Fibroblast of lung (primary cell): ENCODE measurements around the gene IRF5. TPM values are rescaled to one million over a fixed set of nuclear protein-coding genes. Genes with fewer than 3 reads are reported as not detected.

Source experiments
- DNase-seq, 2 donors: peaks; one replicate each; pipeline versions ENCODE4 v3.0.0 to v3.0.0-alpha.2; 2010; ENCODE audit warnings: low read depth in 2 of 2
- H2AFZ ChIP-seq: 2 replicates; pipeline ENCODE4 v1.5.1; 2012; ENCODE audit warnings: low read length, control low read depth, inconsistent platforms
- H3K27ac ChIP-seq: 2 replicates; pipeline ENCODE4 v1.5.1; 2011; ENCODE audit warnings: low read length, control low read depth; ENCODE audit not compliant: insufficient read depth
- H3K27me3 ChIP-seq: 2 replicates; pipeline ENCODE4 v1.5.1; 2011; ENCODE audit warnings: mild to moderate bottlenecking, low read length; ENCODE audit not compliant: control insufficient read depth, insufficient read depth
- H3K36me3 ChIP-seq: 2 replicates; pipeline ENCODE4 v1.5.1; 2011; ENCODE audit warnings: low read length; ENCODE audit not compliant: control insufficient read depth, insufficient read depth
- H3K4me1 ChIP-seq: 2 replicates; pipeline ENCODE4 v1.5.1; 2011; ENCODE audit warnings: low read length; ENCODE audit not compliant: control insufficient read depth, insufficient read depth; ENCODE audit errors: extremely low read depth
- H3K4me2 ChIP-seq: 2 replicates; pipeline ENCODE4 v1.5.1; 2011; ENCODE audit warnings: low read length, control low read depth; ENCODE audit not compliant: insufficient read depth; ENCODE audit errors: extremely low read depth
- H3K4me3 ChIP-seq, 4 experiments: fragments of 200-600 bp in 1 of 4; sonication (generic) in 1 of 4; replicated peaks in 1 of 4; 2 replicates each; pipeline ENCODE4 v1.5.1; 2011 to 2016; ENCODE audit warnings: low read length in 4 of 4, low read depth in 3 of 4, mild to moderate bottlenecking in 3 of 4, control low read depth in 2 of 4, inconsistent platforms in 1 of 4, mixed read lengths in 1 of 4; ENCODE audit not compliant: insufficient read depth in 1 of 4; ENCODE audit errors: control extremely low read depth in 1 of 4
- H3K79me2 ChIP-seq: 2 replicates; pipeline ENCODE4 v1.5.1; 2012; ENCODE audit warnings: mild to moderate bottlenecking, low read length, inconsistent platforms; ENCODE audit not compliant: control insufficient read depth, insufficient read depth
- H3K9ac ChIP-seq: 2 replicates; pipeline ENCODE4 v1.5.1; 2011; ENCODE audit warnings: mild to moderate bottlenecking, low read length, control low read depth; ENCODE audit not compliant: insufficient read depth
- H3K9me3 ChIP-seq: 2 replicates; pipeline ENCODE4 v1.5.1; 2012; ENCODE audit warnings: low read depth, low read length; ENCODE audit not compliant: control insufficient read depth, insufficient read depth
- H4K20me1 ChIP-seq: 2 replicates; pipeline ENCODE4 v1.5.1; 2011; ENCODE audit warnings: low read length; ENCODE audit not compliant: control insufficient read depth, insufficient read depth; ENCODE audit errors: extremely low read depth
- CTCF ChIP-seq, 2 donors: IDR thresholded peaks in 1 of 2; conservative IDR thresholded peaks in 1 of 2; 1 replicate in 1 of 2; 2 replicates in 1 of 2; pipeline ENCODE4 v1.5.1; 2011 to 2012; ENCODE audit warnings: low read length in 2 of 2, control low read depth in 1 of 2, inconsistent platforms in 1 of 2, low read depth in 1 of 2, mild to moderate bottlenecking in 1 of 2
- EZH2 ChIP-seq: IDR thresholded peaks from 2 replicates; pipeline ENCODE4 v1.5.1; 2012; ENCODE audit warnings: low read length, control low read depth, mild to moderate bottlenecking; ENCODE audit errors: missing control alignments
- polyA plus RNA-seq, 2 donors: library from polyadenylated mRNA; depleted of rRNA in 1 of 2; stranded (reverse) in 1 of 2; unstranded in 1 of 2; fragments of >200 nt; gene quantifications; 2 replicates each; pipeline ENCODE4 v1.2.1, GENCODE V29; 2011 to 2012; ENCODE audit warnings: missing spikeins in 1 of 2
- total RNA-seq: library from RNA; depleted of rRNA; stranded (reverse); fragments of >200 nt; gene quantifications from 2 replicates; pipeline ENCODE4 v1.2.1, GENCODE V29; 2014

Gene IRF5
- total and polyA plus RNA-seq, 2 donors (not counting 1 experiment from before 2014, with no cell fraction given) = 0.33 TPM; not detected in 1

DNA sequence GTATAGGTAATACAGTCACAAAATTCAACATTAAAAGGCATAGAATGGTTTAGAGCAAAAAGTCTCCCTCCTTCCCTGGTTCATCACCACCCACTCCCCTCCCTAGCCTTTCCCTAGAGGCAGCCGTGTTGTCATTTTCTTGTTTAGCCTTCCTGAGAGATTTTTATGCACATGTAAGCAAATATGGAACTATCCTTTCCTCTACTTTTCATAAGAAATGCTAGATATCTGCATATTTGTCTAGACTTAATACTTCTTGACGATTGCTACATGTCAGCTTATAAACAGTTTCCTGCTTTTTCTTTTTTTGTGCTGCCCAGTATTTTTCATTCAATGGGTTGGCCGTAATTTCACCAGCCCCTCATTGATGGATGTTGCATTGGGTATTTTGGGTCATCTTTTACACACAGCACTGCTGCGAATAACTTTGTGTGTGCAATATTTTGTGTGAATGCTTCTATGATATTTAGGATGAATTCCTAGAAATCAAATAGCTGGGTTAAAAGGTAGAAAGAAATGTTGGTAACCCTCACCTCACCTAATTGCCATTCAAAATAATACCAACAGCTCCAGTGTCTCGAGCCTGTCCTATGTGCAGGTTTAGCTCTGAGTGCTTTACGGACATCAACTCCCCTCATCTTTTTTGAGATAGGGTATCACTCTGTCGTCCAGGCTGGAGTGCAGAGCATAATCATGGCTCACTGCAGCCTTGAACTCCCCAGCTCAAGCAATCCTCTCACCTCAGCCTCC is 6.9 kb downstream of the IRF5 start:
- Histone ChIP-seq H2AFZ (no peak overlapping the region), H3K4me1 (no peaks in the 10 kb centered on the region), H3K79me2 (no peaks in the 10 kb centered on the region), H3K36me3 (no peaks in the 10 kb centered on the region), H3K4me3 (no peak overlapping the region), H4K20me1 (no peaks in the 10 kb centered on the region), H3K9me3 (no peaks in the 10 kb centered on the region), H3K4me2 (no peak overlapping the region), H3K27ac (no peak overlapping the region), H3K27me3 (peaks cover 3% of the 10 kb centered on the region), H3K9ac (no peak overlapping the region)
- TF ChIP-seq EZH2 (no peak), CTCF (conservative IDR thresholded peaks at IDR 0.05 in 1 of 2, IDR thresholded peaks at IDR 0.05 in 1 of 2; ENCODE audit: low read depth in 1 of 2, low read length in 2 of 2) (no peak)
- no peak for DNase-seq

DNA sequence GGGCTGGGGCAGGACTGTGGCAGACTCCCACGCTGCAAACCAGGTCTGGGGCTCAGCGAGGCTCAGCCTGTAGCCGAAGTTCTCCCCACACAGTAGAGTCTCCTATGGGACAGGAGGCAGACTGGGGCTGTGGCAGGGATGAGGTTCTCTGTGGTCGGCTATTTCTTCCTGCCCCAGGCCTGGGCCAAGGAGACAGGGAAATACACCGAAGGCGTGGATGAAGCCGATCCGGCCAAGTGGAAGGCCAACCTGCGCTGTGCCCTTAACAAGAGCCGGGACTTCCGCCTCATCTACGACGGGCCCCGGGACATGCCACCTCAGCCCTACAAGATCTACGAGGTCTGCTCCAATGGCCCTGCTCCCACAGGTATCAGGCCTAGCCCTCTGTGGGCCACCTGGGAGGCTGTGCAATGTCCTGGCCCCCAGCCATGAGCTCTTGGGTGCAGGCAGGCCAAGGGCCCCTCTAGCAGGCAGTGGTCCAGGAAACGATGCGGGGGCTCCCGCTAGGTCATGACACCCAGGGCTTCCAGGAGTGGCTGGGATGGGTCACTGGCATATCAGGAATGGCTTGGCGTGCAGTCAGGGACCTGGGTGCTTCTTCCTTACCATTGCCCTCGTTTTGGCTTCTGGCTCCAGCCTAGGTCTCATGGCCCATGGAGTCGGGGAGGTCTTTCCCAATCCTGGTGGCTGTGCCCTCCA is 8.1 kb downstream of the IRF5 start:
- no peaks in the 10 kb centered on the region for H4K20me1 ChIP-seq
- no peak for TF ChIP-seq EZH2
- no peak for TF ChIP-seq CTCF (conservative IDR thresholded peaks at IDR 0.05 in 1 of 2, IDR thresholded peaks at IDR 0.05 in 1 of 2; ENCODE audit: low read depth in 1 of 2, low read length in 2 of 2)
- no peak for DNase-seq

GRCh38 chr7:128946936-128947830 is 9.5 kb downstream of the IRF5 start:
- no peak overlapping the region for H2AFZ ChIP-seq
- no peaks in the 10 kb centered on the region for H3K27me3 ChIP-seq
- H3K36me3 ChIP-seq = no peaks in the 10 kb centered on the region
- no peaks in the 10 kb centered on the region for H3K9me3 ChIP-seq
- H3K4me2 ChIP-seq = no peak overlapping the region
- no peak for TF ChIP-seq CTCF (conservative IDR thresholded peaks at IDR 0.05 in 1 of 2, IDR thresholded peaks at IDR 0.05 in 1 of 2; ENCODE audit: low read depth in 1 of 2, low read length in 2 of 2)
- TF ChIP-seq EZH2 = no peak
- no peaks in the 10 kb centered on the region for H3K79me2 ChIP-seq
- H3K27ac ChIP-seq = no peak overlapping the region
- DNase-seq = no peak
- no peak overlapping the region for H3K4me3 ChIP-seq
- H4K20me1 ChIP-seq = no peaks in the 10 kb centered on the region
- H3K4me1 ChIP-seq = no peaks in the 10 kb centered on the region
- no peak overlapping the region for H3K9ac ChIP-seq

More for the DNA sequence above, 8.1 kb downstream of the IRF5 start:
- H2AFZ ChIP-seq = no peak overlapping the region
- H3K79me2 ChIP-seq = no peaks in the 10 kb centered on the region
- no peaks in the 10 kb centered on the region for H3K9me3 ChIP-seq
- H3K36me3 ChIP-seq = no peaks in the 10 kb centered on the region
- H3K27me3 ChIP-seq = no peaks in the 10 kb centered on the region
- H3K4me2 ChIP-seq = no peak overlapping the region
- no peak overlapping the region for H3K27ac ChIP-seq
- no peaks in the 10 kb centered on the region for H3K4me1 ChIP-seq
- H3K4me3 ChIP-seq = no peak overlapping the region
- H3K9ac ChIP-seq = no peak overlapping the region
